Activated gamma-delta T cell (primary cell): ENCODE results near the gene MREG.
"Not testable (repeated sequence)": the region's sequence is repeated elsewhere in the genome, so short reads cannot be mapped to it uniquely, and the experiment has no call there.

Experiments used
- DNase-seq: peaks from one replicate; lab custom pipeline; 2025; lab: John Stamatoyannopoulos, UW

MREG gene

DNA sequence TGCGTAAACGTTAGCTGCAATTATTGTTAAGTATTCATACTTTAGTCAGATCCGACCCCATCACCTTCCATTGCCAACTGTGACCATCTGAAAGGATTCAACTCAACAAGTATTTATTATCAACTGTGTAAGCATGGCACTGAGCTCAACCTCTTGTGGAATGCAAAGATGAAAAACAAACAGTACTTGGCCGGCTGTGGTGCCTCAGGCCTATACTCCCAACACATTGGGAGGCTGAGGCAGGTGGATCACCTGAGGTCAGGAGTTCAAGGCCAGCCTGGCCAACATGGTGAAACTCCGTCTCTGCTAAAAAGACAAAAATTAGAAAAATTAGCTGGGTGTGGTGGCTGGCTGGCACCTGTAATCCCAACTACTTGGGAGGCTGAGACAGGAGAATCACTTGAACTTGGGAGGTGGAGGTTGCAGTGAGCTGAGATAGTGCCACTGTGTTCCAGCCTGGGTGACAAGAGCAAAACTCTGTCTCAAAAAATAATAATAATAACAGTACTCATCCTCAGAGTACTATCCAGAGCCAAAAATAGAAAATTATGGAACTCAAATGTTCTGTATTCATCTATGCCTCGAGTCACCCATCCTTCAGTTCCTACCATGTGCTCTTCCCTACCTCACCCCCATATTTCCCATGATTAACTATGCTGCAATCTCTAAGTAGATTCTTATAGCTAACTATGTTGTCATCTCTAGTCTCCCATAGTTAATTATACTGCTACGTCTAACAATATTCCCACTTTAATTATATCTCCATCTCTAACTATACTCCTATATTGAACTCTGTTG is 8.6 kb upstream of the MREG start:
- no peak for DNase-seq

DNA sequence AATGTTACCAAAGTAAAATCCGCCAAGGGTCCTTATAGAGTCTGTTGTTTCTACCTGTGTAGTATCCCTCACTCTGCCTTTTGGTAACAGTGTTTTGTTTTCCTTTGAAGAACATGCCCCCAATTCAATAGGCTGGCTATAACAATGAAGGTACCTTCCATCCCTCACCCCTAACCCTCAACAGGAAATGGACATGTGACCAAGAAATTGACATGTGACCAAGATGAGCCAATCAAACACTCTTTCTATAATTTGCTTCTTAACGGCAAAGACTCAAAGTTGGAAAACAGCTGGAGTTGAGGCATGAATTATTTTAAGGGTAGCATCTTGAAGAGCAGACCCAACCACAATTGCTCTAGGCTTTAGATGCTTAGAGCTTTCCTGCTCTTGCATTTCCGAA is 5.4 kb upstream of the MREG start:
- no peak for DNase-seq

DNA sequence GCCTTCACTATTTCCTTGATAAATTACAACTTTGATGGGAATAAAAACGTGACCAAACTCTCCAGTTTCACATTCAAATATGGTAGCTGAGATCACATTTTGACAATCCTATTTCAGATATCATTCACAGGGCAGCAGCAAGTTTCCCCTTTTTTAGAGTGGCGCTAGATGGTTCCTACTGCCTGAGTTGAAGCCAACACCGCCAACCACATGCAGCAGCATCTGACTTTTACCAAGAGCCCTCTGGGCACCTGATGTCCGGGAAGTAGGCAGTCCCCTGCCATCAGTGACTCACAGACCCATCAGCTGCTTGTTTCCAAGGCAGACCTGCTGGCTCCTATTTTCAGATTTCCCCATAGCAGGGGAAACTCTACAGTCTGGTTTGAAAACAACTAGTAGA is 4.0 kb upstream of the MREG start:
- no peak for DNase-seq

DNA sequence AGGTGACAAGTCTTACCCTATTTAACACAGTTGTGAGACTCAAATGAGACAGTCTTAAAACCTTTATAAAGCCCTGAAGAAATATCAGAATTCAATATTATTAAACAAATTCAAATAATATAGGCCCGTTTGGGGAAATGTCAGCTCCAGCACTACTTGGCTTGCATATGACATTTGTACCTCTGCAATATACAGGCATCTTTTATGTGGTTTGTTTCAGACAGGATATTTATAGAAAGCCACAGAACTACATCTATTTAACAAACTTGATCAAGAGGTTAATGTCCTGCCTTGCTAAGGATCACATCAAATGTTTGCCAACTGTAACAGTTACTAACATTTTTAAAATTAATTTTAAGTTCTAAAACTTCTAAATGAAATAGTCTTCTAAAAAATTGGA is 3.2 kb upstream of the MREG start:
- no peak for DNase-seq

DNA sequence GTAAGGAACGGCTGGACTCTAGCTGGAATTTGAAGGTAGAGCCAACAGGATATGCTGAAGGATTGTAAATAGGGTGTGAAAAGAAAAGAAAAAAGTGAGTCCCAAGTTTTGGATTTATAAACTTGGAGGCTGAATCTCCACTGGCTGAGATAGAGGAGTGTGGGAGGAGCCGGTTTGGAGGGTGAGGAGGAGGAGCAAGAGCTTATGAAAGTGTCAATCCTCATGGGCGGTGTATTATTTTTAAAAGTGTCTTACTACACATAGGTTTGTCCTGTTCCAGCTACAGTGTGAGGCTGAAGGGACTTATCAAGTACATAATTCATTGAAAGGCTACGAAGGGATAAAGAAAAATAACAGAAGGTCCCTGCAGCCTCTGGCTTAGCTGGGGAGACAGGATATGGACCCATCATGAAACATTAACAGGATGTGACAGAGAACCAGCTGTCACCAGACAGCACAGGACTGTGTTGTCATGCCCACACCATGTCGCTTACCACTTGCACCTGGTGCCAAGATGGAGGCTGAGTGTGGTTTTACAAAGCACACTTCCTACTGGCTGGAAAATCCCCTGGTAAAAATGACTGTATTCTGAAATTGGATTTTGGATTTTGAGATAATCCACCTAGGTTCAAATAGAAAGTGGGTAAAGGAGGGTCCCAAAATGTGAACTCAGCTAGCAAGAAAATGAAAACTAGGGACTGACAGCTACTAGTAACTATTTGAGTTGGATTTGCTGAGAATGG is 2.5 kb upstream of the MREG start:
- DNase-seq: no peak

DNA sequence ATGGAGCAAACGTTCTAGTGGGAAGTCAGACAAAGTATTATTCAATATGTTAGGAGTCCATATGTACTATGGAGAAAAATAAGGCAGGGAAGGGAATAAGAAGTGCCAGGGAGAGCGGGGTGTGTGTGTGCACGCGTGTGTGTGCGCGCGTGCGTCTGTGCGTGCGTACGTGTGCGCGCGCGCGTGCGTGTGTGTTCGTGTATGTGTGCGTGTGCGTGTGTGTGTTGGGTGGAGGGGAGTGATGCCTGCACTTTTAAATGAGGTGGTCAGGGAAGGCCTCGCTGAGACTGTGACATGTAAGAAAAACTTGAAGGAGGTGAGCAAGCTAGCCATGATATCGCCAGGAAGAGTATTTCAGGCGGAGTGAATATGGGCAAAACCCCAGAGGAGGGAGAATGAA is 1.6 kb upstream of the MREG start:
- DNase-seq: no peak

DNA sequence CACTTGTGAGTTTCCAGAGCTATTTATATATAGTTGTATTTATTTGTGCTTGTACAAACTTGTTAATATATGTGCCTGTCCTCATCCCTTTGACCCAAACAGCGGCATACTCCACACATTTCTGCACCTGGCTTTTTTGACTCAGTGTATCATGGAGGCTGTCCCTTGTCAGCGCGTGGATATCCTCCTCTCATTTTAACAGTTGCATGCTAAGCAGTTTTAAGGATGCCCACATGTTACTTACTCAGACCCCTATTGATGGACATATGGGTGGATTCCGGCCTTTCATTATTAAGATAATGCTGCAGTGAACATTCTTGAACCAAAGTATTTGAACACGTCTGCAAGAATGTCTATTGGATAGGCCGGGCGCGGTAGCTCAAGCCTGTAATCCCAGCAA is 655 bp upstream of the MREG start:
- DNase-seq: no peak

DNA sequence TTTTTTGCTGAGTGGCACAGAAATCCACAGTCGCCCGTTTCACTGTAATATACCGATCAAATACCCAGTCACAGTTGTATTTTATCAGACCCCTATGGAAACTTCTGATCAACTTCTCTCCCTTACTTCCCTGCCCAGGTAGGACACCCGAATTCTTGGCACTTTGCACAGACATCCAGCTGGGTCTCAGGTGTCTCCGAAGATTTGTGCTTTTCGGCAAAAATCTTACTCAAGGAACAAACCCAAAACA is 596 bp downstream of the MREG start:
- no peak for DNase-seq

DNA sequence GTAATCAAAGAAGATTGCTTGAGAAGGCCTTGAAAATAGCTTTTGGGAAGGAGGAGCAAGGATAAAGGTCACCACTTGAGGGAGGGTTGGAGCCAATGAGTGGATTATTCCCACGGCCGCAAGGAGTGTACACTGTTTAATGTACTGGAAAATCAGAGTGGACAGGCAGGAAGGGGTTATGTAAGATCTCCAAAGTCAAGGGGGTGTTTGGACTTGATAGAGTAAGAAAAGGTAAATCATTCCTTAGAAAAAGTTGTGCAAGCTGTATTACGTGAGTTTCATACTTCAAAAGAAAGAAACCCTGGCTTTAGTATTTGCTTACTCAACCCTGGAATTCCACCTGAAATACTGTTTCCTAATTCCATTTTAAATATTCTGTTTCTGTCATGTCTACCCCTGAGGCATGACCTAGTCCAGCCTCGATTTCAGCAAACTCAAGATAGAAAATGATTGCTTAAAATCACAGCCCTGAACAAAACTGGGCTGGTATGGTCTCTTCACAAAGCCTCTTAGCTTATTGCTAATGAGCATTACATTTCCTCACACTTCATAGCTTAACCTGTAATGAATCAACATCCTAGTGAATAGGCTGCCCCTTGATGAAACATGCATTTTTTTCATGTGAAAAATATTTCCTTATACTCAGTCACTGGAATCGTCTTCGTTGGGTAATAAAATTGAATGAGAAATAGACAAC is 1.1 kb downstream of the MREG start:
- DNase-seq: no peak

DNA sequence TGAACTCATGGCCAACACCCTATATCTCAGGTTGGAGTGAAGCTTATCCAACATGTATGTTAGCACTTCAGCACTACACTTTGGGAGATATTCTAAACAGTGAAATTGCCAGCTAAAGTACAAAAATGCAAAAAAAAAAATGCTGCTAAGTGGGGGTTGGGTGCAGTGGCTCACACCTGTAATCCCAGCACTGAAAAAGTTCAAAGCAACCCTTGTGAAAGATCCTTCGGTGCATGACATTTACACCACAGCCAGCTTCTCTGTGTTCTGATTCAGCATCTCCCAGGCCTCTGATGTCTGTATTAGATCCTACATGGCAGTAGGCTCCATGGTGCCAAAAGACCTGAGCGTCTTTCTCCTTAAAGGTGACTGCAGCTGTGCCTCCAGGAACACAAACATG is 4.1 kb downstream of the MREG start:
- not testable (repeated sequence) for DNase-seq

DNA sequence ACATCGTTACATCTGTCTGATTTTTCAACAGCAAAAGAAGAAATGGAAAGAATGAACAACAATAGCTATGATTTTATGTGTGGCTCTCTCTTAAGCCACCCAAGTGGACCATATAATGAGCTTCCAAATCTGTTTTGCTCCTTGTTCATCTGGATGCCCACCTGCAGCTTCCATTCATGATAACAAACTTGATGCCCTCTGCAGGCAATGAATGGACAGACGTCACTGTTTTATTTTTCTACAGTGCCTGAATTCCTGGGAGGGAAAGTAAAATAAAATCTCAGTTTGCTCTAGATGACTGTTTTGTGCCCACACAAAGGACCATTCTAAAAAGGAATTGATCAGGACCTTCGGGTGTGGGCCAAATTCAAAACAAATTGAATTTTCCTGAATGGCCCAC is 5.0 kb downstream of the MREG start:
- no peak for DNase-seq

DNA sequence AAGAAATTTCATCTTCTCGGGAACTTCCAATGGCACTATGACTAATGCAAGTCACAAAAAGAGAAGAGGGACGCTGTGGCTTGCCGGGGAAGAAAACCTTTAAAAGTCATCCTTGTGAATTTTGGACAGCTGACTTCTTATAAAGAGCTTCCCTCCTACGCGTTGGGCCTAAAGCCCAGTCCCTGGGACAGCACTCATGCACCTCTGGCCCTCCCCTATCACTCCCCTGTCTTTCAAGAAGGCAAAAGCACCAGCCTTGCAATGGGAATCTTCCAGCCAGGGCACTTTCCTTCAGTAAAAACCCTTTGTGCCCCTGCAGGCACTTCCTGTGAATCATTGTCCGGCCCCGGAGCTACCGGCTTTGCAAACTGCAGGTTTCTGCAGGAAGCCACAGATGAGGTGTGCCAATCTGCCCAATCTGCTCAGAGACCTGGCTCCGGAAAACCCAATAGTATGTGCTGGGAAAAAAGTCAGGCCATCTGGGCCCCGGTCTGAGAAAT is 7.1 kb downstream of the MREG start:
- DNase-seq: no peak

DNA sequence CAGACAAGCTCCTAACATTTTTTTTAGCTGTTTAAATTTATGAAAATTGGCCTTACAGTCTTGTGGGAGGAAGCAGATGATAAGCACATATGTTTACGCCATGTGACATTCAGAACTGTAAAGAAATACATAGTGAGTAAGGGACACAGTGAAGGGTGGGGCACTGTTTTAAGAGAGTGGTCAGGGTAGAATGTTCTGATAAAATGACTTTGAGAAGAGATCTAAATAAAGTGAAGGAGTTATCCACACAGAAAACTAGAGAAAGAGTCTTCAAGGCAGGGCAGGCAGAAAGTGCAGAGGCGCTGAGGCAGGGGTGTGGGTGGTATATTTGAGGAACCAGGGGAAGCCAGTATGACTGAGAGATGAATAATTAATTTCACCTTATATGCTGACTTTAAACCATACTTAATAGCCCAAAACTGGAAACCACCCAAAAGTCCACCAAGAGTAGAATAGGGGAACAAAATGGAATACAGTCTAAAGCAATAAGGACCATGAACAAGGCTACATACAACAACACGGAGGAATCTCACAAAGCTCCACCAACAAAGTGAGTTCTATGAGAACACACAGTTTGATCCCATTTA is 8.6 kb downstream of the MREG start:
- no peak for DNase-seq

DNA sequence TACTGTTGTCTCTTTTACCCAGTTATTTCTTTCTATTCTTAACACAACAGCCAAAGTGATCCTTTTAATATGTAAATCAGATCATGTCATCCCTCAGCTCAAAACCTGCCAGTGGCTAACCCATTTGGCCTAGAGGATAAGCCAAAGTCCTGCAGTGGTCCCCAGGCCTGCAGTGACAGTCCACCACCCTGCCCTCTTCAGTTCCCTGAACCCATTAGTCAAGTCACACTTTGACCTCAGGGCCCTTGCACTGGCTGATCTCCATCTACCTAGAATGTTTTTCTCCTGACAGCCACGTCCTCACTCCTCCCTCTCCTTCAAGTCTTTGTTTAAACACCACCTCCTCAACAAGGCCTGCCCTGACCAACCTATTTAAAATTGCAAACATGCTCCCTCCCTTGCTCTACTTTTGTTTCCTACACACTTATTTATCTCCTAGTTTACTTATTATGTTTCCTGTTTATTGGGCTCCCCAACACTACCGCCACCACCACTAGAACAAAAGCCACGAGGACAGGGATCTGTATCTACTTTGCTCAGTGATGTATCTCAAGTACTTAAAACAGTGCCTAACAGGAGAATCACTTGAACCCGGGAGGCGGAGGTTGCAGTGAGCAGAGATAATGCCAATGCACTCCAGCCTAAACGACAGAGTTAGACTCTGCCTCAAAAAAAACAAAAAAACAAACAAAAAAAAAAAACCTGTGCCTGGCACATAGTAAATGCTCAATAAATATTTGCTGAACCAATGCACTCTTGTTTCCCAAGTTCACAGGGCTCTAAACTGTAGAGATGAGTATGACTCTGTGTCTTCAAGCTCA is 9.3 kb downstream of the MREG start:
- no peak for DNase-seq

DNA sequence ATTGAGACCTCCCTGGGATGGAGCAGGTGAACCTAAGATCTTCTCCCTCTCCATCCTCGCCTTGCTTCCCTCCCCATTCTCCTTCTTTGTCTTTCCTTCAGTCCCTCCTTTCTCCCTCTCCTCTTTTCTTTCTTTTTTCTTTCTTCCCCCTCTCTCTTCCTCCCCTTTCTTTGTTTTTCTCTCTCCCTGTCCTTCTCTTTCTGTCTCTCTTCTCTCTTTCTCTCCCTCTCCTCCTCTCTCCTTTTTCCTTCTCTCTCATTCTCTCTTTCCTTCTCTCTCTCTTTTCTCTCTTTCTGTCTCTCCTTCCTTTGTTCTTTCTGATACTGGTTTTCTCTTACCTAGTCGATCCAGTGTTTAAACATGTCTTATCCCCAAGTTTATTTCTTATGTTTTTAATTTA is 10.7 kb downstream of the MREG start:
- DNase-seq: no peak

DNA sequence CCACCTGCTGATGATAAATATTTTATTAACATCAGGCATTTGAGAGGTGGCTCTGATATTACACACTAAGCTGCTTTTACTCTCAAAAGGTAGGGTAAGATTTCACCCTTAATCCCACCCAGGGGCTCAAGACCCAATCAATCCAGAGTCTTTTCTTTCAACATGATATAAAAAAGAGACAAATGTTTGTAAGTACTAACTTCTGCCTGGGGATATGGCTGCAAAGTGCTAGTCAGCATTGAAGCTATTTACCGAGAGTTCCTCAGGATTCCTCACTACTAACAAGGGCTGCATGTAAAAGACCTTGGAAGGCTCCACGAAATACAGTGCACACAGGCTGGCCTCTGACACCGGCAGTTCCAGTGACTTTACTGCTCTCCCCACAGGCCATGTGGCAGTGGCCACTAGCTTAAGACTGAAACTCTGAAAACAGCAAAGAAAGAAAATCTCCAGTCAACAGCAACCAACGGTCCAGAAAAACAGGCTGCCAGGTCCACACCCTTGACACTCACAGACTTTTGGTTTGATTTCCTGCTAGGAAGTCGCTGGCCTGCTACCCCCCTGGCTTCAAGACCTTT is 11.2 kb downstream of the MREG start:
- no peak for DNase-seq

DNA sequence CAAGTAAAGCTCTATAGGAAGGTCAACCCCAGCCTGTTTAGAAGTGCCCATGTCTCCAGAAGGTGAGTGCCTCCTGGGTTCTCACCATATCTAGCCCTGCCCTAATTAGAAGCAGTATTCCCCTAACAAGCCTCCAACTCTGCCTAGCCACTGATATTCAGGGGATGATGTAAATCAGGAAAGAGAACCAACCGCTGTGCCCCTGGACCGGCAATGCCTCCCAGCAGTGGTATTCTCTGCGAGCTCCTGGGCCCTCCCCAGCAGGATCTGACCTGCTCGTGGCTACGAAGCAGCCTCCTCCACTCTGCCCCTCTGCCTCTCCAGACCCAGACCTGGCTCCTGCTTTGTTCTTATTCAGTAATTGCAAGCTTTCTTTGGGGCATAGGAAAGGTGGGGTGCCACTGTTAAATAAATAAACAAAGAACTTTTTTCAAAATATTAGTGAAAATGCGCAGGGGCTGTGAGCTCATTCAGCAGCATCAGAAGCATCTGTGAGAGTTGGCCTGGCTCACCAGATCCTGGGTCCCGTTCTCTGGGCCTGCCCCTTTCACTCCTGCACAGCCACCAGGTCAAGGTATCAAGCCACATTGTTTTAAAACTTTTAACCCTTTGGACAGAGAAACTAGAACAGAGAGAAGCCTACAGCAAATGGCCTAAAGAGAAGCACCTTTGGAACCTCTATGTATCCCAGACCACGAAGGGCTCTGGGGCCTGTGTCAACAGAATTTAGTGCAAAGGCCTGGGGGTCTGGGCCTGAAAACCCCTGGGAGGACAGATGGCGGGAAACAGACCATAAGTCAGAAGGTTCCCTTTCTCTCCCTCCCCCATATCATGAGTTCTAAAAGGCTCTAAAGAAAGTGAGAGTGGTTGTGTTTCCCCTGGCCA is 11.9 kb downstream of the MREG start:
- no peak for DNase-seq

DNA sequence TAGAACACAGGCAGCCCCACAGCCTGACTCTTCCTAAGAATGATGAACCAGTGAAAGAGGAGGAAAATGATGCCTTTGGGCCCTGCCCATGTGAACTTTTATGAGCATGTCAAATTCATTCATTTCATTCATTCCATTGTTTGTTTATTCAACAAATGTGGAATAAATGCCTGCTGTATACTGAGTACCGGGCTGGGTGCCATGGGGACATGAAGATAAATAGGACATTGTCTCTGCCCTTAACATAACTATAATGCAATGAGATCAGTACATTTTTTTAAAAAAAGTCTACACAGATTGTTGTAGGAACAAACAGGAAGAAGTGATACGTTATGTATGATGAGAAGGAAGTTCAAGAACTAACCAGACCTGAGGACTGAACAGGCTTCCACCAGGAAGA is 14.7 kb downstream of the MREG start:
- DNase-seq: no peak

DNA sequence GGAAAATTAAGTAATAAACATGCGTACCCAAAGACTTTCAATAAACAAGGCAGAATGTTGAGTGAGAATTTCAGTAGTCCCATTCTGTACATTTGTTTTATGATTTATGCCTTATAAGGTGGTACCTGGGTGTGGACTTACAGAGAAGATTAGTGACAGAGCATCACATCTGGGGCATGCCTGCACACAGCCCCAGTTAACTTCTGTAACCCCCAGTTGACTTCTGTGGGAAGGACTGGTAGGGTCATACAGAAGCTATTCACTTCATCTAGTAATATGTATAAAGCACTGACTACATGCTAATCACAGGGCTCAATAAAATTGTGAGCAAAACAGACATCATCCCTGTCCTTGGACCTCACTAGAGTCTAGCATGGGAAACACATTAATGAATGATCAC is 16.1 kb downstream of the MREG start:
- DNase-seq: no peak

DNA sequence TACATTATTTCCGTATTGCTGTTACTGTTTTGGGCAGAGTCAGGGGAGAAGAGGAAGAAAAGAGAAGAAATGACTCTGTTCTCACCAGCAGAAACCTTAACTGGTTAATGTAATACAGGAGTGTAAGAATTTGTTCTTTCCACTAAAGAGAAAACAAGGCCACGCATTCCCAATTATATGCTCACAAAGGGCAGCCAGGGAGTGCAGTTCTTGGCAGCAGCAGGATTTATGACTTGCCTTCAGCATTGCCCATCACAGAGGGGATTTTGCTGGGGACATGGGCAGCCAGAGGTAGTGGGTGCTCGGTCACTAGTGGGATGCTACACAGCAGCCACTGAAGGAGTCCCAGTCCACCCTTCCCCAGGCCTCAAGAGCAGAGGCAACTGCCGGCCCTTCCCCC is 18.4 kb downstream of the MREG start:
- DNase-seq: no peak
